GM19043 (cell line): ENCODE results near the gene C11orf52.

Source experiments
- ATAC-seq: cut with Tn5 transposase; IDR thresholded peaks from one replicate; pipeline ENCODE4 v1.9.1; 2021; ENCODE audit warnings: low read depth; ENCODE audit not compliant: unreplicated experiment

The C11orf52 gene

GRCh38 chr11:111969344-111969743 lies 50.6 kb downstream of the C11orf52 start:
- no peak for ATAC-seq

DNA sequence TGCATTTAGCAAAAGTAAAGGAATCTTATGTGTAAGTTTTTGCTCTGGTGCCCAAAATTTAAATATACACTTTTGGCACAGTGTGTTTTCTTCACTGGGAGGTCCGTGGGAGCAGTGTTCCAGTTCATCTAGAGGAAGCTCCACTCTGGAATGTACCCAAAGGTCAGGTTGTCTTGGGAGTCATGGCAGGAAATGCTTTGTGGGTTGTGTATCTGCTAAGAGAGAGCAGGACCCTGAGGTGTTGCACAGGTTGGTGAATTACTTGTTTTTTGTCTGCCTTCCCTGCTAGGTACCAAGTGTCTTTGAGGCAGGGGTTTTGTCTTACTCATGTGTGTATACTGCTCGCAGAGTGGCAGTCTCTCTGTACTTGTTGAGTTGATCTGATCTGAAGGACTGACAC lies 55.7 kb downstream of the C11orf52 start:
- no peak for ATAC-seq

GRCh38 chr11:111975076-111975806 lies 56.5 kb downstream of the C11orf52 start:
- no peak for ATAC-seq

- no peak for ATAC-seq
Observed at GRCh38 chr11:111976119-111976766, 57.5 kb downstream of the C11orf52 start.
